Measurements from ENCODE around the gene PIK3R5. TPM values are rescaled to one million over a fixed set of nuclear protein-coding genes. Genes with fewer than 3 reads are reported as not detected.

The PIK3R5 gene
- polyA plus RNA-seq, 1 donor: 2.2 TPM

DNA sequence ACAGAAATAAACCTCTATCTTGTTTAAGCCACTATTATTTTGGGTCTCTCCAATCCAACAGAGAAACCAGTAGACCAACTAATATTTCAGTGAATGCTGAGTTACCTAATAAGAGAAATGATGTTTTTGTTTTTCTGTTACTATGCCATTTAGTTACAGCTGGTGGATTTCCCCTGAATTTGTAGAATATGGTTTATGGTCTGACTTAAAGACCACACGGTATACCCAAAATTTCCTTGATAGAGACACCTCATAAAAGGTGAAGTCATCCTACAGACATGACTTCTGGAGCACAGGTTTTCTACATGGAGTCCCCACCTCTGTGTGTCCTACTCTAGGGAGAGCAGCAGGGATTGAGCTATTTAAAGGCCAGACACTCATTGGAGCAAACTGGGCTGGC is 13.3 kb downstream of the PIK3R5 start:
- no peak for DNase-seq

DNA sequence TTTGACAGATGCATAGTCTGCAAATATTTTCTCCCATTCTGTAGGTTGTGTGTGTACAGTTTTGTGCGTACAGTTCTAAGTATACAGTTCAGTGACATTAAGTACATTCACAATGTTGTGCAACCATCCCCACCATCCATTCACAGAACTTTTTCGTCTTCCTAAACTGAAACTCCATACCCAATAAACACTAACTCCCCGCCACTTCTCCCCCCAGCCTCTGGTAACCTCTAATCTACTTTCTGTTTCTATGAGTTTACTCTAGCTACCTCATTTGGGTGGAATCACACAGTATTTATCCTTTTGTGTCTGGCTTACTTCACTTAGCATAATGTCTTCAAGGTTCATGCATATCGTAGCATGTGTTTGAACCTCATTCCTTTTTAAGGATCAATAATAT is 14.3 kb downstream of the PIK3R5 start:
- DNase-seq: no peak

DNA sequence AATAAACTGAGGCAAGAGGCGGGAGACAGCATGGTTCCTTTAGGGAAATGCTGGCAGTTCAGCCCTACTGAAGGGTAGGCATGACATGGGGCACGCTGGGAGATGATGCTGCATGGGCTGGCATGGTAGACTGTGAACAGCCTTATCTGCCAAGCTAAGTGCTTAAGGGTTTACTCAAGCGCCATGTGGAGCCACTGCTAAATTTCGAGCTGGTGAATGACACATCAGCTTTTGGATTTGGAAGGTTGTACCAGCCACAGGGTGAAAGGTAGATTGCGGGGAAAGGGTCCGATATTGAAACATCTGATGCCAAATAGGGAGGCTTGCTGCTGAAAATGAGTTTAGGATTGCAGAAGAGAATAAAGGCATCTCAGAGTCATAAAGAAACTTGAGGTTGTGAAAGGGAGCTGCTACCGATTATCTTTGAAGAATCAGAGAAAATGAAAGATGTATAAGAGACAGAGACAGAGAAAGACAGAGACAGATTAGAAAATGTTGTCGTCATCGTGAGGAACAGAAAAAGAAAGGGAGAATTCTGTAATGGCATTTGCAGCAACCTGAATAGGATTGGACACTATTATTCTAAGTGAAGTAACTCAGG is 16.3 kb downstream of the PIK3R5 start:
- DNase-seq: no peak

DNA sequence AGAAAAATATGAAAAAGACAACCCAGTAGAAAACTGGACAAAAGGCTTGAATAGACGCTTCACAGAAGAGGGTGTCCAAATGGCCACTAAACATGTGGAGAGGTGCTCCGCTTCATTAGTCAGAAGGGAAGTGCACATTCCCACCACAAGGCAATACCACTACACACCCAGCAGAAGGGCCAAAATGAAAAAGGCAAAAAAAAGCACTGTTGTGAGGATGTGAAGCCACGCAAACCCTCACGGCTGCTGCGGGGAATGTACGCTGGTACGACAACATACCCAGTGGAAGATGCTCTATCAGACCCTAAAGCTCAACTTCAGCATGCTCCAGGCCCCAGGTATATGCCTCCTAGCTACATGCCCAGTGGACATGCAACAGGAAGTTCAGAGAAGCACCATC is 17.0 kb downstream of the PIK3R5 start:
- DNase-seq: no peak

DNA sequence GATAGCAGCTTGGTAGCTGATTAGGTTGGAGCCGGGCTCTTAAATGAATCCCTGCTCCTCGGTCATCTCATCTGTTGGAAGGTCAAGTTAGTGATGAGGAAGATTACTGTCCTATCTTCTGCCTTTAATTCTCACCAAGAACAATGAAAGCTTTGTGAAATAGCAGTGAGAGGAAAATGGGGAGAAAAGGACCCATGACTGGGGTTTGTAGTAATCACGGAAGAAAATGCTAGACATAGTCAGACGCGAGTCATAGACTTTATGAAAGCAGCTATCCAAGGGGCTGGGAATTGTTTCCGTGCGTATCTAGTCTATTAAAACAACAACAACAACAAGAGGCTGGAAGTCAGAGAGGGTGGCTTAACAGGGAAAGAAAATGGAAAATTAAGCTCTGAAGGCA is 18.3 kb downstream of the PIK3R5 start:
- no peak for DNase-seq

DNA sequence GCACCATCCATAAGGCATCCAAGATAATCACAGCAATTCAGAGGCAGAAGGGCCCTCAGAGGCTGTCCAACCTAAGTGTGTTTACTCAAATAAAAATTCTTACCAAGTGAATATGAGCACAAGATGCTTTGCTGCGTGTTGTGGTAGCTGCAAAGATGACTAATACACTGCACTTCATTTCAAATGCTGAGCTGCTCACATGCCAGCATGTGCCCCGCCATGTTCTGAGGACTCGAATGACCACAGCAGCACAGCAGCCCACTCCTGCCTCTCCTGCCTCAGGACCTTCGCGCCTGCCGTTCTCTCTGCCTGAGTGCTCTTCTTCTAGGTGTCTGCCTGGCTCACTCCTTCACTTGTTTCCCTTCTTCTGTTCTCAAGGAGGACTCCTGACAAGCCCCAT is 19.0 kb downstream of the PIK3R5 start:
- DNase-seq: no peak

DNA sequence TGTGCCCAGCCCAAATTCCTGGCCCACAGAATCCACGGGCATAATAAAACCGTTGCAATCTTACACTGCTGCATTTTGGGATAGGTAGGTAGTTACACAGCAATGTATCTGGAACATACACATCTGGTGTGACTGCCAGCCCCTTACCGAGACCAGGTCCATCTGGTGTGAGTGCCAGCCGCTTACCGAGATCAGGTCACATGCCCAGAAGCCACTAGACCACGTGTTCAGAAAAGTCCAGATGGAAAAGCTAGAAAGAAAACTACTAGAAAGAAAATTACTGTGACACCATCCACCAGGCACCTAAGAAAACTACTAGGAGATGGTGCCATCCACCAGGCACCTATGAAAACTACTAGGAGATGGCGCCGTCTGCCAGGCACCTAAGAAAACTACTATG is 19.4 kb downstream of the PIK3R5 start:
- DNase-seq: no peak

DNA sequence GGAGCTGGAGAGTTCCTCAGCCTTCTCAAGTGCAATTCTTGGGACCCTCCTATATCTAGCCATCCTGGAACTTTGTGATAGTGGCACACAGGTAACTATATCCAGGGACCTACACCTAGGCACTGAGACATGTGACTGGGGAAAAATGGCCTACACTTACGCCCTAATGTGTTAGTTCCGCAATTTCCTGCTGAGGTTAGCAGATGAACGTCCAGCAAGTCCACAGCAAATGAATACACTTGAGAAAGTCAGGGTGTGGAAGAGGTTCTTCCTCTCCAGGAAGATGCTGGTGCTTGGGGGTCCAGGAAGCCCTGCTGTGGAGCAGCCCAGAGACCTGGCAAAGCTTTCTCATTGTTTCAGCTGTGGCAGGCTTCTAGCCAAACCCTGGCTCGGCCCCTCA is 20.8 kb downstream of the PIK3R5 start:
- no peak for DNase-seq

DNA sequence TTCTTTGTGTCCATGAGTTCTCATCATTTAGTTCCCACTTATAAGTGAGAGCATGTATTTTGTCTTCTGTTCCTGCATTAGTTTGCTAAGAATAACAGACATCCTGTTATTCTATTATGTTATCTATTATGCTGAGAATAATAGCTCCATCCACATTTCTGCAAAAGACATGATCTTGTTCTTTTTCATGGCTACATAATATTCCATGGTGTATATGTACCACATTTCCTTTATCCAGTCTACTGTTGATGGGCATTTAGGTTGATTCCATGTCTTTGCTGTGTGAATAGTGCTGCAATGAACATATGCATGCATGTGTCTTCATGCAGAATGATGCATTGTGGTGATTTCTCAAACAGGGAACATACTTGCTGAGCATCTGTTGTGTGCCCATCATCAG is 21.4 kb downstream of the PIK3R5 start:
- no peak for DNase-seq

DNA sequence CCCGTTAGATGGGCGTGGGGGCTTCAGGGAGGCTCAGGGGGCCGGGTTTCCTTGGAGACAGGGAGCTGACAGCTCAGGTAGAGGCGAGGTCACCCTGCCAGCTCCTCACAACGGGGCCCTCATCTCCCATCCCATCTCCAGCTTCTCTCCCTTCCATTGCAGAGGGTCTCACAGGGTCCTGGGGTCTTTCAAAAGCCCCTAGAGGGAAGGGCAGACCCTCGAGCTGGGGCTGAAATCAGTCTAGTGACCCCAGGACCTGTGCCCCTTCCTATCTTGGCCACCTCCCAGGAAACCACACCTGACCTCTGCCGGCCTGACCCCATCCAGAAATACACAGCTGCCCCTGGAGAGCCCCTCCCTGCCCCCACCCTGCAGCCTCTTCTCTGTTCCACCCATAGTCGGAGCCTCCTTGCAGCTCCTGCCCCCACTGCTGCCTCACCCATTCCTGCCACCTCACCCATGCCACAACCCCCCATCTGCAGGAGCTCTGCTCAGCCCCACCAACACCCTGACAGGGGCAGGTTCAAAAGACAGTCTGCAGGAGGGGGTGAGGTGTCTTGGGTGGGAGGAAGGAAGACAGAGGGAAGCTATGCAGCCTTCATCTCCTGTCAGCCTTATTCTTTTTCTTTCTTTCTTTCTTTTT is 23.4 kb downstream of the PIK3R5 start:
- no peak for DNase-seq

DNA sequence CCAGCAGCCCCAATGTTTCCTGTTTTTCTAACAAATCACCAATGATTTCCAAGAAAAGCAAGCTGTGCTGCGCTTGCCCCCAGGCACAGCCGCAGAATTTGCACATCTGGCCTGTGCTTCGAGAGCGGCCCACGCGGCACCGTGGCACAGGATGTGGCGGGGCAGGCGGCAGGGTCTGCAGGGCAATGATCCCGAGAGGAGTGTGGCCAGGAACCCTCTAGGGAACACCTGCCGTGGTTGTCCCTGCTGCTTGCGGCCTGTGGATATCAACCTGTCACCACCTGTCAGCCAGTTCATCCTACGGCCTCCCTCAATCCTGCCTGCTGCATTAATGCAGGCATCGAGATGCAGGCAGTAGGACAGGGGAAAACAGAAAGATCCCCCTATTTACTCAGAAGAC is 24.0 kb downstream of the PIK3R5 start:
- DNase-seq: no peak

DNA sequence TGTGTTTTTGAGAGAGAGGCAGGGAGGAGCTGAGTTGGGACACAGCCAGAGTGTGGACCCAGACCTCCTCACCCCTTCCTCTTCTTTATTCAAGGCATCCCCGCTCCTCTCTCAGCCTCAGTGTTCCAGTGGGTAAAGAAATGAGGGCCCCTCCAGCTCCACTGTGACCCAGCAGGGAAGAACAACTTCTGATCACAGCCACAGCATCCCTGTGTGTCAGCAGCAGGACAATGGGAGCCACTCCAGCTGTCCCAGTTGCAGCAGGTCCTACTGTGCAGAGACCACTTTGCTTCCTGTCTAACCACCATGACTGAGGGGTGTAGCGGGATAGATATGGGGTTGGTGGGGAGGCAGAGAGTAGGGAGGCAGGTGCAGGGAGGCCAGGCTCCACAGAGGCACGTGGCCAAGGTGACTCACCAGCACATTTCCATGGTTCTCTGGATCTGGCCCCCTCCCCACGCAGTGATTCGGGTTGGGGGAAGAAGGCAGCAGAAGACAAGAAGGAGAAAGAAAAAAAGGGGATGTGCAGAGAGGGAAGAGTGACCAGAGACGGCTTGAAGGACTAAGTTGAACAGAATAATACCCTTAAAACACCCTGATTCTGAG is 24.5 kb downstream of the PIK3R5 start:
- DNase-seq: no peak

DNA sequence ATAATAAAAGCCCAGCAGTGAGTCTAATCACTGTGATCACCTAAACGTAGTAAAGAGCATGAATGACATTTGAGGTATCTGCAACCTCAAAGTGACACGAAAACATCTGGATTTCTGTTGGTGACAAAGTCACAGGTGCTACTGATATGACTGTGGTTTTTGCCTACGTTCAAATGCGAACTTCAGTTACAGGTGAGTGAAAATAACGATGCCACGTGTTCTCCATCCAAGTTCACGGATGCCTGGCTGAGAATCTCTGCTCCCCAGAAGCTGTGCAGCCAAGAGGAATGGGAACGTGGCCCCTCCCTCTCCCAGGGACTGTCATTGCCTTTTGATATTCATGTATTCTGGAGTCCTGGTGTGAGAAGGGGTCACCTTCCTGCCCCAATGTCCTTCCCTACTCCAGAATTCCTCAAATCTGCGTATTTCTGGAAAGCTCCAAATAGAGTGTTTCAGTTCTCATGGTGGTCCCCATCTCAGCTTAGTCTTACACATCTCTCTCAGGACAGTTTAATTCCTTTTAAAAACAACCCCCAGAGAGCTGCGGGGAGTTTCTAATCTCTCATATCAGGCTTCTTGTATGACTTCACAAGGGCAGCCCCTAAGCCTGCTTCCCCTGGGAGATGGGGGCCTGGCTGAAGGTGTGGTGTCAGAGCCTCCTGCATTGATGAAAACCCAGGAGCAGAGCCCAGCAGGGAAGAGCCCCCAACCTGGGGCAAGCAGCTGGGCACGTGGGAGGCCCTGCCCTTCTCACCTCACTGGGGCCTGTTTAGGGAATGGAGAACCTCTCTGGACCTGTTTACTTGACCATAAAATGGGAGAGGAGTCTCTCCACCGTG is 25.8 kb downstream of the PIK3R5 start:
- no peak for DNase-seq

DNA sequence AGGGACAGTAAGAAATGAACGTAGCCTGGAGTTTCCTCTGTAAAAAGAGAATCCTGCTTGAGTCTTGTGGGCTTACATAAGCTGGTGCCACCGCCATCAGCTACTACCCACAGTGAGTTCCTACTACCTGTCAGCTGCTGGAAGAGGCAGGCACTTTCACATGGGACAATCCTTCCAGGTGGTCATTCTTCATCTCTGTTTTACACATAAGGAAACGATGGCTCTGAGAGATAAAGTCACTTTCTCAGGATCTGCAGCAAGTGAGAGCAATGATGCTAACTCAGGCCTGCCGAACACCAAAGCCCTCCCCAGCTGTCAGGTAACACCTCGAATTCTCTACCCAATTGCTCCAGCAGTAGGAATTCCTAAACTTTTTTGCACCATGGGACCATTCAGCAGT is 26.6 kb downstream of the PIK3R5 start:
- DNase-seq: no peak

DNA sequence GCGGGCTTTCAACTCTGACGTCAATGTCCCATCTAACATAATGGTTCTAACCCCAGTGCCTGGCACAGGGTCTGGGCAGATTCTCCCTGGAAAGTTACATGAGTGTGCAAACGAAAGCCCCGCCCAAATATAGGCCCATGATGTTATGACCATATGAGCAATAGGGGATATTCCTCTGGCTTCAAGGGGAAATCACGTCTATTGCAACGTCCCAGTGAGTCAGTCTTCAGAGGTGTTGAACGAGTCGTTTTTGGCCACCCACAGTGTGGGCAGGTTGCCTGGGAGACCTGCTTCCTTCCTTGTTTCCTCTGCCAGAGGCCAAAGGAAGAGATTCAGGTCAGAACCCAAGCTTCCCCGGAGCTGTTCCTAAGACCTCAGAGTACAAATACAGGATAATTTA is 30.3 kb downstream of the PIK3R5 start:
- DNase-seq: no peak

DNA sequence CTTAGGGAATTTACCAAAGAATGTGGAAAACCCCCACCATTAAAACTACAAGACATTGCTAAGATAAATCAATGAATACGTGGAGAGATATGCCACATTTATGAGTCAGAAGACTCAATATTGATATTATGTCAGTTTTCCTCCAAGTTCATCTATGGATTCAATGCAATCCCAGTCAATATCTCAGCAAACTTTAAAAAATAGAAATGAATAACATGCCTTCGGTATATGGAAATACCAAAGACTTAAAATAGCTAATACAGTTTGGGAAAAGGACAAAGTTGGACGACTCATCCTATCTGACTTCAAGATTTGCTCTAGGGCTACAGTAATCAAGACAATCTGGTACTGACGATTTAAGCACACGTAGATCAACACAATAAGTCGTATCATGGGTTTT is 31.2 kb downstream of the PIK3R5 start:
- DNase-seq: no peak

DNA sequence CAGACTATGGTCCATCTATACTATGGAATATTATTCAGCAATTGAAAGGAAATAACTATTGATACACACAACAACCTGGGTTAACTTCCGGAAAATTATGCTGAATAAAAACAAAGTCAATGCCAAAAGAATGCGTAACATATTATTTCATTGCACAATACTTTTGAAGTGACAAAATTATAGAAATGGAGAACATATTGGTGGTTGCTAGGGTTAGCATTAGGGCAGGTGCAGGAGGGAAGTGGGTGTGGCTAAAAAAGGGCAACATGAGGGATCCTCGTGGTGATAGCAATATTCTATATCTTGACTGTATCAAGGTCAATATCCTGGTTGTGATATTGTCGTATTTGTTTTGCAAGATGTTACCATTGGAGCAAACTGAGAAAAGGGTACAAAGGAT is 34.9 kb downstream of the PIK3R5 start:
- no peak for DNase-seq

DNA sequence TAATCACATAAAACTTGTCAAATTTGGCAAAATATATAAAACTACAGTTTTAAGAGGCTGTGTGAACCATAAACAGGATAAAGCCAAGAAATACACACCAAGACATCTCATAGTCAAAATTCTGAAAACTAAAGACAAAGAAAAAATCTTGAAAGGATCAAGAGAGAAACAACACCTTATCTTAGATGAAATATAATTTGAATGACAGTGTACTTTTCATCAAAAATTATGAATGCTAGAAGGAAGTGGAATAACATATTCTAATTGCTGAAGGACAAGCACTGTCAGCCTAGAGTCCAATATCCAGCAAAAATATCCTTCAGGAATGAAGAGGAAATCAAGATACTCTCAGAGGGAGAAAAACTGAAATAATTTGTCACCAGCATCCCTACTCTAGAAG is 37.2 kb downstream of the PIK3R5 start:
- no peak for DNase-seq

DNA sequence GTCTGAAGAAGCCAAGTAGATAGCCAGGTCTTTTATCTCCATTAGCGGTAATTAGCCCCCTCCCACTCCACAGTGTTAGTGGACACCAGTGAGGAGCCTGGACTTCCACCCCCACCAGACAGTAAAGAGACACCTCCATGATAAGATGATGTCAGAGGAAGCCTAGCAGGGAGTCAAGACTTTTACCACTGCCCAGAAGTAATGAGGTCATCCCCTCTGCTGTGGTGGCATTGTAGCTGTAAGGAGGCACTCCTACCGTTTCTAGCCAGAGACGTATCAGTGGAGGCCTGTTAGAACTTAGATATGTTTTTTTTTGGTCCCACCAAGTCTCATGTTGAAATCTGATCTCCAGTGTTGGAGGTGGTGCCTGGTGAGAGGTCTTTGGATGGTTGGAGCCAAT is 38.1 kb downstream of the PIK3R5 start:
- DNase-seq: no peak

DNA sequence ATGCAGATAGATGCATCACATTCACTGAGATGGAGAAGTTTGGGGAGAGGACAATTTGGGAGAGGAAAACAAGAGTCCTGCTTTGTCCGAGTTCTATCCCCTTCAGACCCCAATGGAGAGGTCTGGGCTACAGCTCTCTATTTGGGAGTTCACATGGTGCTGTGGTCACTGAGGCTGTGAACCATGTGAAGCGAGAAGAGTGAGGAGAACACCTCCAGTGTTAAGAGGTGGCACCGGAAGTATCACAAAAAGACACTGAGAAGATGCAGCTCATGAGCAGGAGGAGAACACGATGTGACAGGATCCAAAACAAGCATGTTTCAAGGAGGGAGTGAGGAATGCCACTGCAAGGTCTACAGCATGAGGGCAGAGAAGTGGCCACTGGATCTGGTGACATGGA is 39.7 kb downstream of the PIK3R5 start:
- DNase-seq: no peak

DNA sequence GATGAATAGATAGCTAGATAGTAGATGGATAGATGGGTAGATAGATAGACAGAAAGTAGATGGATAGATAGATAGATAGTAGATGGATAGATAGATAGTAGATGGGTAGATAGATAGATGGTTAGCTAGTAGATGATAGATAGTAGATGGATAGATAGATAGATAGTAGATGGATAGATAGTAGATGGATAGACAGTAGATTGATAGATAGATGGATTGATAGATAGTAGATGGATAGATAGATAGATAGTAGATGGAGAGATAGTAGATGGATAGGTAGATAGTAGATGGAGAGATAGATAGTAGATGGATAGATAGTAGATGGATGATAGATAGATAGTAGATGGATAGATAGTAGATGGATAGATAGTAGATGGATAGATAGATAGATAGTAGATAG is 40.4 kb downstream of the PIK3R5 start:
- DNase-seq: no peak

DNA sequence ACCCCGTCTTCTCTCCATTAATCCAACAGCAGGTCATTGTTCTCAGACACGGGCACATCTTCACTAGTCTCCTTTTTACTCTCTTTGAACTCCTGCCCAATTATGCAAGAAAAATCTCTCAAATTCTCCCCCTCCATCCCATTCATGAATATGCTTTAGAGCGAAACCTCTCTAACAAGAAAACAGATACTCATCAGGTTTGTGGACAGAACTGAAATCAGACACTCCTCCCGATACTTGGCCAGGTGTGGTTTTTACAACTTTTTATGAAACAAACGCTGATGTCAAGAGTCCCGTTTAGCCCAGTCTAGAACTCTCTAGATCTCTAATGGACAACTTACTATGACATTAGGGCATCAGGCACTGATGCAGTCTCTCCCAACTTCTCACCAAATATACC is 40.9 kb downstream of the PIK3R5 start:
- DNase-seq: no peak

DNA sequence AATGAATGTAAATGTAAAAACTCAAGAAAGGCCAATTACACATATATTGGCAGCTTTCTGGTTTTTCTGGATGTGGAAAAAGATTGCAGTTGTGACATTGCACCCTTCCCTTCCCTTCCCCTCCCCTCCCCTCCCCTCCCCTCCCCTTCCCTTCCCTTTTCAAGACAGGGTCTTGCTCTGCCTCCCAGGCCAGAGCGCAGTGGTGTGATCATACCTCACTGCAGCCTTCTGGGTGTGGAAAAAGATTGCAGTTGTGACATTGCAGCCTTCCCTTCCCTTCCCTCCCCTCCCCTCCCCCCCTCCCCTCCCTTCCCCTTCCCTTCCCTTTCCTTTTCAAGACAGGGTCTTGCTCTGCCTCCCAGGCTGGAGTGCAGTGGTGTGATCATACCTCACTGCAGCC is 41.7 kb downstream of the PIK3R5 start:
- DNase-seq: no peak

DNA sequence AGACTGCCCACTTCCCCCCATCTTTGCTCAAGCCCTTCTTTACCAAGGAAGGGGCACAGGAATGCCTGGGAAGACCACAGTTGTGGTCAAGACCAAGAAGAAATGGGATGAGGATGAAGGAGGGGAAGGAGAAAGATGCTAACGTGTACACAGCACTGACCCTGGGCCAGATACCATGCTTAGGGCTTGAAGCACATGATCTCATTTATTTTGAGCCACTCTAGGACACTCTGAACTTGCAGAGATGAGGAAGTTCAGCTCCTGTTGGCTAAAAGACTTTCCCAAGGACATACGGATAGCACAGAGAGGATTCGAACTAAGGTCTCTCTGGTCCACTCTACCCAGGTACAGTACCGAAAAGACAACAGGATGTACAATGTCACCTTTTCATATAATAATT is 42.6 kb downstream of the PIK3R5 start:
- DNase-seq: no peak
